HG03565 (cell line): ENCODE data around the gene GPR137.
"Not testable (repeated sequence)": the region's sequence is repeated elsewhere in the genome, so short reads cannot be mapped to it uniquely, and the experiment has no call there.

Experiments
- ATAC-seq: cut with Tn5 transposase; IDR thresholded peaks from one replicate; pipeline ENCODE4 v1.9.1; 2021; ENCODE audit warnings: mild to moderate bottlenecking, moderate library complexity; ENCODE audit not compliant: unreplicated experiment

Gene GPR137

GRCh38 chr11:64298966-64299846, 13.6 kb downstream of the GPR137 start:
- no peak for ATAC-seq

- no peak for ATAC-seq
Measured at GRCh38 chr11:64299847-64300648, 14.4 kb downstream of the GPR137 start, which contains the start of gene CATSPERZ. TSS of gene CATSPERZ (plus strand) at chr11:64300358. CDS start at chr11:64300411, 53 bp downstream.

- ATAC-seq = no peak
Measured at GRCh38 chr11:64303109-64304031, 17.7 kb downstream of the GPR137 start.

- no peak for ATAC-seq
Measured at GRCh38 chr11:64304032-64304315, 18.3 kb downstream of the GPR137 start.

- ATAC-seq = peak; percentile 21
Measured at GRCh38 chr11:64304316-64305072, 18.8 kb downstream of the GPR137 start.

GRCh38 chr11:64305075-64305690, 19.5 kb downstream of the GPR137 start, which contains the start of gene ESRRA:
TSS of gene ESRRA (plus strand) at chr11:64305524. CDS start at chr11:64307180, 1,656 bp downstream.
- ATAC-seq = peak; percentile 60

- no peak for ATAC-seq
Measured at GRCh38 chr11:64305691-64306562, 20.3 kb downstream of the GPR137 start.

GRCh38 chr11:64306563-64306875, 20.9 kb downstream of the GPR137 start:
- no peak for ATAC-seq

GRCh38 chr11:64306876-64307622, 21.4 kb downstream of the GPR137 start:
- ATAC-seq = no peak

GRCh38 chr11:64307795-64308194, 22.1 kb downstream of the GPR137 start:
- ATAC-seq = not testable (repeated sequence)

GRCh38 chr11:64312947-64313346, 27.3 kb downstream of the GPR137 start:
- no peak for ATAC-seq

GRCh38 chr11:64313491-64314145, 28.0 kb downstream of the GPR137 start:
- ATAC-seq = no peak

GRCh38 chr11:64314146-64314804, 28.6 kb downstream of the GPR137 start:
- ATAC-seq = no peak

- ATAC-seq = no peak
Measured at GRCh38 chr11:64314805-64315561, 29.3 kb downstream of the GPR137 start.

GRCh38 chr11:64315667-64316526, 30.2 kb downstream of the GPR137 start:
- not testable (repeated sequence) for ATAC-seq
